ENCODE results near the gene PCDHB9.
"Not testable (repeated sequence)": the region's sequence is repeated elsewhere in the genome, so short reads cannot be mapped to it uniquely, and the experiment has no call there.

The PCDHB9 gene

GRCh38 chr5:141189131-141189530 lies 2.2 kb downstream of the PCDHB9 start:
- DNase-seq = not testable (repeated sequence)

GRCh38 chr5:141192110-141192725 lies 5.3 kb downstream of the PCDHB9 start, which contains the start of gene PCDHB10:
Gene PCDHB10 (plus strand): TSS chr5:141192353. CDS start chr5:141192553, 200 bp downstream.
- peak; percentile 27 for DNase-seq

GRCh38 chr5:141194332-141194731 lies 7.4 kb downstream of the PCDHB9 start:
- DNase-seq = not testable (repeated sequence)

- no peak for DNase-seq
These were observed 9.4 kb downstream of the PCDHB9 start for GRCh38 chr5:141196363-141196762.

GRCh38 chr5:141199359-141200235 lies 12.6 kb downstream of the PCDHB9 start, which contains the start of gene PCDHB11:
Gene PCDHB11 (plus strand): TSS chr5:141199627. CDS start chr5:141199775, 148 bp downstream.
- no peak for DNase-seq

DNA sequence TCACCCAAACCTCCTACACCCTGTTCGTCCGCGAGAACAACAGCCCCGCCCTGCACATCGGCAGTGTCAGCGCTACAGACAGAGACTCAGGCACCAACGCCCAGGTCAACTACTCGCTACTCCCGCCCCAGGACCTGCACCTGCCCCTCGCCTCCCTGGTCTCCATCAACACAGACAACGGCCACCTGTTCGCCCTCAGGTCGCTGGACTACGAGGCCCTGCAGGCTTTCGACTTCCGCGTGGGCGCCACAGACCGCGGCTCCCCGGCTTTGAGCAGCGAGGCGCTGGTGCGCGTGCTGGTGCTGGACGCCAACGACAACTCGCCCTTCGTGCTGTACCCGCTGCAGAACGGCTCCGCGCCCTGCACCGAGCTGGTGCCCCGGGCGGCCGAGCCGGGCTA lies 14.2 kb downstream of the PCDHB9 start:
- not testable (repeated sequence) for DNase-seq

DNA sequence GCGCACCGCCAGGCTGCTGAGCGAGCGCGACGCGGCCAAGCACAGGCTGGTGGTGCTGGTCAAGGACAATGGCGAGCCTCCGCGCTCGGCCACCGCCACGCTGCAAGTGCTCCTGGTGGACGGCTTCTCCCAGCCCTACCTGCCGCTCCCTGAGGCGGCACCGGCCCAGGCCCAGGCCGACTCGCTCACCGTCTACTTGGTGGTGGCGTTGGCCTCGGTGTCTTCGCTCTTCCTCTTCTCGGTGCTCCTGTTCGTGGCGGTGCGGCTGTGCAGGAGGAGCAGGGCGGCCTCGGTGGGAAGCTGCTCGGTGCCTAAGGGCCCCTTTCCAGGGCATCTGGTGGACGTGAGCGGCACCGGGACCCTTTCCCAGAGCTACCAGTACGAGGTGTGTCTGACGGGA lies 14.7 kb downstream of the PCDHB9 start:
- DNase-seq = not testable (repeated sequence)

- no peak for DNase-seq
These were observed 21.5 kb downstream of the PCDHB9 start, which contains the start of gene PCDHB12 for GRCh38 chr5:141208478-141208877. Gene PCDHB12 (plus strand): TSS chr5:141208719. CDS start chr5:141208908, 189 bp downstream.

GRCh38 chr5:141210281-141210680 lies 23.3 kb downstream of the PCDHB9 start:
- not testable (repeated sequence) for DNase-seq

GRCh38 chr5:141210849-141211248 lies 23.9 kb downstream of the PCDHB9 start:
- not testable (repeated sequence) for DNase-seq

DNA sequence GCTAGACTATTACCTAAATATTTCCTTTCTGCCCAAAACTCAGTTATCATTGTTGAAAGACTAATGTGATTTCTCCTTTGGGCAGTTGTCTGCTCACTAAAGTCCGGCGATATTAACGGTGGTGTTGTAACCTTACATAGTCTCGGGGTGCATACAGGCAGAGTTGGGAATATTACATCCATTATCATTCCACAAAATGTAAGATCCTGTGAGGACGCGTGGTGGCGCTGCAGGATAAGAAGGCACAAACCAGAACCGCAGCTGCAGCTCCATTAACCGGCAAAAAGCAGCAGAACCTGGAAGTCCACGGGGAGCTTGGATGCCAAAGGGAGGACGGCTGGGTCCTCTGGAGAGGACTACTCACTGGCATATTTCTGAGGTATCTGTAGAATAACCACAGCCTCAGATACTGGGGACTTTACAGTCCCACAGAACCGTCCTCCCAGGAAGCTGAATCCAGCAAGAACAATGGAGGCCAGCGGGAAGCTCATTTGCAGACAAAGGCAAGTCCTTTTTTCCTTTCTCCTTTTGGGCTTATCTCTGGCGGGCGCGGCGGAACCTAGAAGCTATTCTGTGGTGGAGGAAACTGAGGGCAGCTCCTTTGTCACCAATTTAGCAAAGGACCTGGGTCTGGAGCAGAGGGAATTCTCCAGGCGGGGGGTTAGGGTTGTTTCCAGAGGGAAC lies 26.8 kb downstream of the PCDHB9 start, which contains the start of gene PCDHB13:
Gene PCDHB13, plus strand, starts transcription at position 264 of the 684 bp plus-strand sequence. Its CDS starts 205 bp downstream, at position 469.
- peak; percentile 4 for DNase-seq

- not testable (repeated sequence) for DNase-seq
These were observed 27.6 kb downstream of the PCDHB9 start for GRCh38 chr5:141214583-141214982.

DNA sequence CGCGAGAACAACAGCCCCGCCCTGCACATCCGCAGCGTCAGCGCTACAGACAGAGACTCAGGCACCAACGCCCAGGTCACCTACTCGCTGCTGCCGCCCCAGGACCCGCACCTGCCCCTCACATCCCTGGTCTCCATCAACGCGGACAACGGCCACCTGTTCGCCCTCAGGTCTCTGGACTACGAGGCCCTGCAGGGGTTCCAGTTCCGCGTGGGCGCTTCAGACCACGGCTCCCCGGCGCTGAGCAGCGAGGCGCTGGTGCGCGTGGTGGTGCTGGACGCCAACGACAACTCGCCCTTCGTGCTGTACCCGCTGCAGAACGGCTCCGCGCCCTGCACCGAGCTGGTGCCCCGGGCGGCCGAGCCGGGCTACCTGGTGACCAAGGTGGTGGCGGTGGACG lies 28.5 kb downstream of the PCDHB9 start:
- not testable (repeated sequence) for DNase-seq

- not testable (repeated sequence) for DNase-seq
These were observed 29.1 kb downstream of the PCDHB9 start for GRCh38 chr5:141216035-141216434.

- DNase-seq = no peak
These were observed 36.3 kb downstream of the PCDHB9 start, which contains the start of gene PCDHB14 for GRCh38 chr5:141223112-141223783. Gene PCDHB14 (plus strand): TSS chr5:141223343. CDS start chr5:141223506, 163 bp downstream.

DNA sequence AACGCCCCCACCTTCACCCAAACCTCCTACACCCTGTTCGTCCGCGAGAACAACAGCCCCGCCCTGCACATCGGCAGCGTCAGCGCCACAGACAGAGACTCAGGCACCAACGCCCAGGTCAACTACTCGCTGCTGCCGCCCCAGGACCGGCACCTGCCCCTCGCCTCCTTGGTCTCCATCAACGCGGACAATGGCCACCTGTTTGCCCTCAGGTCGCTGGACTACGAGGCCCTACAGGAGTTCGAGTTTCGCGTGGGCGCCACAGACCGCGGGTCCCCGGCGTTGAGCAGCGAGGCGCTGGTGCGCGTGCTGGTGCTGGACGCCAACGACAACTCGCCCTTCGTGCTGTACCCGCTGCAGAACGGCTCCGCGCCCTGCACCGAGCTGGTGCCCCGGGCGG lies 37.9 kb downstream of the PCDHB9 start:
- not testable (repeated sequence) for DNase-seq

GRCh38 chr5:141225421-141225820 lies 38.5 kb downstream of the PCDHB9 start:
- DNase-seq = not testable (repeated sequence)

DNA sequence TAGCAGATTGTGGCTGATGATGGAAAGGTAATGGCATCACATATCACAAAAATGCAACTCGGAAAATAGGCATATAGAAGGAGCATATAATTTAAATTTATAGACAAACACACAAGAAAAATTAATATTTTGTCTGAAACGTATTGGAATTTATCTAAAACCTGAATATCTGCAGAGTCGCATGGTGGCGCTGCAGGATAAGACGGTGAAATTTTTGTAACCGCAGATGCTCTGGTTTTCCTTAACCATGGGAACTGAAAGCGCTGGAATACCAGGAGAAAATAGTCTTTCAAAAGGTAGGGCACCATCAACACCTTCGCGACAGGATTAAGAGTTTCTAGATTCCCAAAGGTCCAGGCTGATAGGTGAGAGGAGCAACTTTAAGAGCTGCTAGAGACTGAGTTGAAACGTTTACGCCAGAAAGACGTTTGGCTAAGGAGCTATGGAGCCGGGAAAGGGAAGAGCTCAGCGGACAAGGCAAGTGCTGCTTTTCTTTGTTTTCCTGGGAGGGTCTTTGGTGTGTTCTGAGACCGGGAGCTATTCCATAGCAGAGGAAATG lies 47.2 kb downstream of the PCDHB9 start:
- DNase-seq = no peak

DNA sequence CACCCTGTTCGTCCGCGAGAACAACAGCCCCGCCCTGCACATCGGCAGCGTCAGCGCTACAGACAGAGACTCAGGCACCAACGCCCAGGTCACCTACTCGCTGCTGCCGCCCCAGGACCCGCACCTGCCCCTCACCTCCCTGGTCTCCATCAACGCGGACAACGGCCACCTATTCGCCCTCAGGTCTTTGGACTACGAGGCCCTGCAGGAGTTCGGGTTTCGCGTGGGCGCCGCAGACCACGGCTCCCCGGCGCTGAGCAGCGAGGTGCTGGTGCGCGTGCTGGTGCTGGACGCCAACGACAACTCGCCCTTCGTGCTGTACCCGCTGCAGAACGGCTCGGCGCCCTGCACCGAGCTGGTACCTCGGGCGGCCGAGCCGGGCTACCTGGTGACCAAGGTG lies 49.0 kb downstream of the PCDHB9 start:
- not testable (repeated sequence) for DNase-seq

DNA sequence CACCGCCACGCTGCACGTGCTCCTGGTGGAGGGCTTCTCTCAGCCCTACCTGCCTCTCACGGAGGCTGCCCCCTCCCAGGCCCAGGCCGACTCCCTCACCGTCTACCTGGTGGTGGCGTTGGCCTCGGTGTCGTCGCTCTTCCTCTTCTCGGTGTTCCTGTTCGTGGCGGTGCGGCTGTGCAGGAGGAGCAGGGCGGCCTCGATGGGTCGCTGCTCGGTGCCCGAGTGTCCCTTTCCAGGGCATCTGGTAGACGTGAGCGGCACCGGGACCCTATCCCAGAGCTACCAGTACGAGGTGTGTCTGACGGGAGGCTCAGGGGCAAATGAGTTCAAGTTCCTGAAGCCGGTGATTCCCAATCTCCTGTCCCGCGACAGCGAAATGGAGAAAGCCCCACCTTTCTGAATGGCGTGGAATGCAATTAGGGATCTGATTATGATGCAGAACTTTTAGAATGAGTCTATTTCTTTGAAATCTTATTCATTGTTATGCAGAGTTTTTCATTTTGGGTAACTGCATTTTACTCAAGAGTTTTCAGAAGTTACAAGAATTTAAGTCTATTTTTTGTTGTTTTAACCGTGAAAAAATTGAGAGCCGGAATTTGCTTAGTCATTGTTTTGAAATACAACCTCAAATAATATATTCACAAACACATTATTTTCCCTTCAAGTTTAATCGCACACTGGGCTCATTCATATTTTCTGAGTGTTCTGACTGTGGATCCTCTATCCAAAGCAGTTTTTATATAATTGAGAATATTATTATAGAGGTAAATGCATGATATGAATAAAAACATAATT lies 49.8 kb downstream of the PCDHB9 start:
- DNase-seq = no peak
